AG10803 (cell line): ENCODE results near the gene GTSF1L.

Experiments used
- DNase-seq: peaks from one replicate; pipeline ENCODE4 v3.0.0; 2010; ENCODE audit warnings: low read depth
- H3K4me3 ChIP-seq: 2 replicates; pipeline ENCODE4 v1.5.1; 2011; ENCODE audit warnings: mild to moderate bottlenecking, low read length, control low read depth
- TF ChIP-seq, protein P1 (sequence below): conservative IDR thresholded peaks from 2 replicates; pipeline ENCODE4 v1.5.1; 2011; ENCODE audit warnings: mild to moderate bottlenecking, low read length, control low read depth, inconsistent platforms

The GTSF1L gene

DNA sequence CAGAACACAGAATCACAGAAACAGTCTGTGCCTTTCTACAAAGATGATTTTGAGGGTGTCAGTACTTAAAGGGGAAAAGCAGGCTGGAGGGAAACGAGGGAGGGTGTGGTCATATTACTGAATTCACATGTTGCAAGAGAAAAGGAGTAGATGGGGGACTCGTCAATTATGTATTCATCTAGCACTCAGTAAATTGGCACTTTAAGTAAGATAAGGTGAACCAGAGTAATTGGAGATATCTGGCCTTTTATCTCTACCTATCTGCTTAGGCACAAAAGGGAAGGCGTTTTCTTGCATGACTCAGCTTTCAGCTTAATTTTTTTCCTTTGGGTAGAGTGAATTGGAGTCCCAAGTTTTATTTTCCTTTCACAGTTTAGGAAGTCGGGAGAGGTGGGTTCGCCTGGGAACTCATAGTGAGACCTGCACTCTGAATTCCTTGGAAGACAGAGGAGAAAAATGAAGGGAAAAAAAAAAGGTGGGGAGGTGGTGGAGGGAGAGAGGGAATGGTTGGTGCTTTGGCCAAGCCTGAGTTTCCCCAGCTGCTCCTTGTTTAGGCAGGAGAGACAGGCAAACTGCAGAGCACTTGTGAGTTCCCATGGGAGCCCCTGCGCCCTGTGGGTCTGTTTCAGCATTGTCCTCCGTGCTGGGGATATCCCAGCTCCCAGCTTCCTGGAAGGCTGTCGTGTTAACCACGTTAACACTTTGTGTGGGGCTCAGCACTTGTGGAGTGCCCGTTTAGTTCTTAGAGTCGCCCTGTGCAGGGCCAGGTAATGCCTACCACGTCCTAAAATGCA lies 19.7 kb upstream of the GTSF1L start:
- TF ChIP-seq, protein P1, sequence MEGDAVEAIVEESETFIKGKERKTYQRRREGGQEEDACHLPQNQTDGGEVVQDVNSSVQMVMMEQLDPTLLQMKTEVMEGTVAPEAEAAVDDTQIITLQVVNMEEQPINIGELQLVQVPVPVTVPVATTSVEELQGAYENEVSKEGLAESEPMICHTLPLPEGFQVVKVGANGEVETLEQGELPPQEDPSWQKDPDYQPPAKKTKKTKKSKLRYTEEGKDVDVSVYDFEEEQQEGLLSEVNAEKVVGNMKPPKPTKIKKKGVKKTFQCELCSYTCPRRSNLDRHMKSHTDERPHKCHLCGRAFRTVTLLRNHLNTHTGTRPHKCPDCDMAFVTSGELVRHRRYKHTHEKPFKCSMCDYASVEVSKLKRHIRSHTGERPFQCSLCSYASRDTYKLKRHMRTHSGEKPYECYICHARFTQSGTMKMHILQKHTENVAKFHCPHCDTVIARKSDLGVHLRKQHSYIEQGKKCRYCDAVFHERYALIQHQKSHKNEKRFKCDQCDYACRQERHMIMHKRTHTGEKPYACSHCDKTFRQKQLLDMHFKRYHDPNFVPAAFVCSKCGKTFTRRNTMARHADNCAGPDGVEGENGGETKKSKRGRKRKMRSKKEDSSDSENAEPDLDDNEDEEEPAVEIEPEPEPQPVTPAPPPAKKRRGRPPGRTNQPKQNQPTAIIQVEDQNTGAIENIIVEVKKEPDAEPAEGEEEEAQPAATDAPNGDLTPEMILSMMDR, result no peak
- no peak overlapping the region for H3K4me3 ChIP-seq
- no peak for DNase-seq

DNA sequence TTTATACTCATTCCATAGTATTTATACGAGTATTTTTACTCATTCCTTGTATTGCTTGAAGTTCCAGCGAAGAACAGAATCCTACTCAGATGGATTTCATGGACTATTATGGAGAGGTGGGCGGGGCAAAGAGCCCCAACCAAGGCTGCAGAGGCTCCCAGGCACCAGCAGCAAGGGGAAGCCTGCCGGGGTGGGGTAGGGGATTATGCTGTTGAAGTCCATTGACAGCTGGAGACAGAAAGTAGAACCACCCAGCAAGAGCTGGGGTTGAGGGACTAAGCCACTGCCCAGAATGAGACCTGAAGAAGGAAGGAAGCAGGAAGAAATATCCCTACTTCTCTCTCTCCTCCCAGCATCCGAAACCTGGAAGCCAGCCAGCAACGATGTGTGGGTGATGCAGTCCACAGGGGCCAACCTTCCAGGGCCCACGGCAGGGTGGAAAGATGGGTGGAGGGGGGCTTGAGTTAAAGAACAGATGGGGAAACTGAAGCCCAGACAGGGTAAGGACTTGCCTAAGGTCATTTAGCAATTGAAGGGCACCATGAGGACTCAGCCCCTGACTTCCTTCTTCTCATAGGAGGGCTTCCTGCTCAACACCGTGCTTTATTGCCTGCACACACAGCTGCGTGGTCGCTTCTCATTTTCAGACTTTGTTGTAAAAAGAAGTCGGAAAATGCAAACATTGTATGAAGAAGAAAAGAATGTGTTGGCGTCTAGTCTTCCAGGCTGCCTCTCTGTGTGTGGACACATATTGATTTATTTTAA lies 18.3 kb upstream of the GTSF1L start:
- DNase-seq, result no peak
- TF ChIP-seq, protein P1, result no peak
- no peak overlapping the region for H3K4me3 ChIP-seq

DNA sequence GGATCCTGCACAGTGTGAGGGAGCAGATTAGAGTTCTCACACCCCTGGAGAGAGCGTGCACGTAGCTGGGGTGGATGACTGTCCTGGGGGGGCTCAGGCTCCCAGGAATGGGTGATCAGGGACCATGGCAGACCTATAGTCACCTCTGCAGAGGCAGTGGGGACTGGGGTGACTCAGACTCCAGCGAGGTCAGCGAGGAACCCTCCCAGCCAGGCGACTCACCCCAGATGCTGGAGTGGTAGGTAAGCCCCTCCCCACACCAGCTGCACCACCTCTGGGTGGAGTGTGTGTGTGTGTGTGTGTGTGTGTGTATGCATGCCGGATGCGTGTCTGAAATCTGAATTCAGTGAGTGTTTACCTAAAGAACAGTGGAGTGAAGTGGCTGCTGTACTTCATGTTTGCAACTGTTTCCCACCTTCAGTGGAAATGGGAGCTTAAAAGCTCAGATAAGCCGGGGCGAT lies 17.4 kb upstream of the GTSF1L start:
- no peak overlapping the region for H3K4me3 ChIP-seq
- no peak for DNase-seq
- TF ChIP-seq, protein P1, result no peak

DNA sequence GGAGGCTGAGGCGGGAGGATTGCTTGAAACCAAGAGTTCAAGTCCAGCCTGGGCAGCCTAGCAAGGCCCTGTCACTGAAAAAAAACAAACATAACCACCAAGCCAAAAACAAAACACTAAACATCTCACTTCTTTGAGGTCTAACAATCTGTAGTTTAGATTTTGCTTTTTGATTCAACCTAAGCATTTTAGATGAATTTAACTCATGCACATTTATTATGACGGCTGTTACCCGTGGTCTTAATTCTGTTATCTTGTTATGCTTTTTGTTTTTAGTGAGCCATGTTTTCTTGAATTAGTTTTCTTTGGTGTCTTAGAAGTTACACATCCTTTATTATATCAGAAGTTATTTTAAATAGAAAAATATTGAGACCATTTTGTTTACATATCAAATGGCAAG lies 13.8 kb upstream of the GTSF1L start:
- no peak for DNase-seq
- no peak overlapping the region for H3K4me3 ChIP-seq
- TF ChIP-seq, protein P1, result no peak

DNA sequence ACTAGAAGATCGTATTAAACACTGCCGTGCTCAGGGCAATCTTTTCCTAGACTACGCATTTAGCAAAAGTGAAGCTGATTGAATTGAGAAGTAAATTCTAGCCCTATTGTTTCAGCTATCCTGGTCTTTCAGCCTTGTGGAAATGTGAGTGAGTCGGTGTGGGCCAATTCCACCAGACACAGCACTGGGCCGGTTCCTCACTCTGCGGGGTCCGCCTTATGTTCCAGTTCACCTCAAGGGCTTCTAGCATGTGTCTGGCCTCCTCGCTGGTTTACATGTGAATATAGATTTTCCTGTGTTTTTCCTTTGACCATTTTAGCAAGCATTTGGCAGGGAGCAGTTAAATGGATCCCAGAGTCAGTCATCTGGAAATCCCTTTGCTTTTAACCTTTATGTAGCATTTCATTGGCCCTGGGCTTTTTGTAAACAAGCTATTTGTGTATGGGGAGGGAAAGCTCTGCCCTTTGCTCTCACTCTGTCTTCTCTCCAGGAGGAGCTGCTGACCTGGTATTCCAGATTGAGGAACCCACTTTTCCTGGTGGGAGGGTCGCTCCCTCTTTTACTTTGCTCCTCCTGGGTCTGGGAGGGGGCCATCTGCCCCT lies 12.4 kb upstream of the GTSF1L start:
- TF ChIP-seq, protein P1, result no peak
- H3K4me3 ChIP-seq, result no peak overlapping the region
- no peak for DNase-seq

DNA sequence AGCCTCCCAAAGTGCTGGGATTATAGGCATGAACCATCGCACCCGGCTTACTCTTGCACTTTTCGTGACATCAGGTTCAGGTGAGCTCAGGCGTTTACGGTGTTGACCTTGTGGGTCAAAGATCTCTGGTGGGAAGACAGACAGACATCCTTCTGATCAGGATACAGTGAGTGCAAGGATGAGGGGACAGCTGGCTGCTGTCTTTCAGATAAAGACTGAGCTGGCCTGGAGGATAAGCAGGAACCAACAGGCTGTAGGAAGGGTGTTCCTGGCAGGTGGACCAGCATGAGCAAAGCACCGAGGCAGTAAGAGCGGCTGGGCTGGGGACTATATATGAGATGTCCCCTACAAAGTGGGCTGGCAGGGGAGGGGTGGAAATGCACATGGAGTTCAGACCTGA lies 11.1 kb upstream of the GTSF1L start:
- TF ChIP-seq, protein P1, result no peak
- no peak for DNase-seq
- no peak overlapping the region for H3K4me3 ChIP-seq
